Parathyroid adenoma (tissue), 2 donors: ENCODE results near the gene SEC61B.
A peak's percentile ranks its signal among the peaks of the same experiment; 100 is the strongest.

Source experiments
- H2AFZ ChIP-seq: fragments of 300-600 bp; sonication (generic); one replicate; pipeline ENCODE4 v1.7.0; 2017; ENCODE audit warnings: antibody characterized with exemption, mild to moderate bottlenecking
- H3K27ac ChIP-seq: fragments of 300-600 bp; sonication (generic); one replicate; pipeline ENCODE4 v1.7.0; 2017
- H3K27me3 ChIP-seq: fragments of 300-600 bp; sonication (generic); one replicate; pipeline ENCODE4 v1.7.0; 2017; ENCODE audit warnings: low read length; ENCODE audit not compliant: control insufficient read depth, insufficient read depth
- H3K36me3 ChIP-seq: fragments of 300-600 bp; sonication (generic); one replicate; pipeline ENCODE4 v1.7.0; 2017; ENCODE audit warnings: low read length; ENCODE audit not compliant: control insufficient read depth, insufficient read depth
- H3K4me1 ChIP-seq: fragments of 300-600 bp; sonication (generic); one replicate; pipeline ENCODE4 v1.7.0; 2017; ENCODE audit warnings: control low read depth
- H3K4me2 ChIP-seq: fragments of 300-600 bp; sonication (generic); one replicate; pipeline ENCODE4 v1.7.0; 2017; ENCODE audit warnings: low read length
- H3K4me3 ChIP-seq: fragments of 300-600 bp; sonication (generic); one replicate; pipeline ENCODE4 v1.7.0; 2017; ENCODE audit warnings: low read depth, low read length
- H3K79me2 ChIP-seq: fragments of 300-600 bp; sonication (generic); one replicate; pipeline ENCODE4 v1.7.0; 2017; ENCODE audit warnings: control low read depth
- H3K9ac ChIP-seq: fragments of 300-600 bp; sonication (generic); one replicate; pipeline ENCODE4 v1.7.0; 2017; ENCODE audit warnings: mild to moderate bottlenecking
- H3K9me3 ChIP-seq: fragments of 300-600 bp; sonication (generic); one replicate; pipeline ENCODE4 v1.7.0; 2017; ENCODE audit warnings: low read length; ENCODE audit not compliant: control insufficient read depth
- CTCF ChIP-seq: fragments of 300-600 bp; sonication (generic); IDR thresholded peaks from one replicate; pipeline ENCODE4 v1.7.0; 2017; ENCODE audit warnings: antibody characterized with exemption, mild to moderate bottlenecking
- donor health status: primary hyperparathyroidism.

The SEC61B gene

GRCh38 chr9:99221621-99222415, at the start of gene SEC61B, which contains the start of gene ALG2:
Gene SEC61B, plus strand, starts transcription at chr9:99222282. Its CDS starts 82 bp downstream, at chr9:99222364.
Gene ALG2, minus strand, starts transcription at chr9:99221942. Its CDS starts 48 bp downstream, at chr9:99221894.
- no peak for TF ChIP-seq CTCF
- H3K9me3 ChIP-seq: no peaks in the 10 kb centered on the region
- H3K36me3 ChIP-seq: no peaks in the 10 kb centered on the region
- peak within 1 kb of the TSS; percentile 90 for H2AFZ ChIP-seq
- peak within 1 kb of the TSS; percentile 89 for H3K9ac ChIP-seq
- peaks cover 20% of the 10 kb centered on the region for H3K79me2 ChIP-seq
- H3K4me1 ChIP-seq: peaks cover 2% of the 10 kb centered on the region
- peak within 1 kb of the TSS; percentile 89 for H3K4me3 ChIP-seq
- H3K27ac ChIP-seq: peak within 1 kb of the TSS; percentile 98
- H3K27me3 ChIP-seq: no peaks in the 10 kb centered on the region
- peak within 1 kb of the TSS; percentile 66 for H3K4me2 ChIP-seq

- no peaks in the 10 kb centered on the region for H3K9me3 ChIP-seq
- H3K27ac ChIP-seq: no peak overlapping the region
- no peak overlapping the region for H3K4me3 ChIP-seq
- no peaks in the 10 kb centered on the region for H3K79me2 ChIP-seq
- no peak overlapping the region for H2AFZ ChIP-seq
- H3K4me1 ChIP-seq: no peaks in the 10 kb centered on the region
- no peaks in the 10 kb centered on the region for H3K36me3 ChIP-seq
- no peak overlapping the region for H3K9ac ChIP-seq
- no peaks in the 10 kb centered on the region for H3K27me3 ChIP-seq
- no peak for TF ChIP-seq CTCF
- no peak overlapping the region for H3K4me2 ChIP-seq
Measured at GRCh38 chr9:99173570-99174504, 48.2 kb upstream of the SEC61B start.

- Histone ChIP-seq H3K4me1 (no peaks in the 10 kb centered on the region), H3K4me2 (no peak overlapping the region), H3K36me3 (no peaks in the 10 kb centered on the region), H3K4me3 (no peak overlapping the region), H3K9me3 (no peaks in the 10 kb centered on the region), H3K27me3 (no peaks in the 10 kb centered on the region), H3K79me2 (no peaks in the 10 kb centered on the region), H3K9ac (no peak overlapping the region), H2AFZ (no peak overlapping the region), H3K27ac (no peak overlapping the region)
- no peak for TF ChIP-seq CTCF
Measured at GRCh38 chr9:99176527-99177013, 45.5 kb upstream of the SEC61B start.

- H2AFZ ChIP-seq: no peak overlapping the region
- no peak overlapping the region for H3K9ac ChIP-seq
- no peak for TF ChIP-seq CTCF
- H3K4me3 ChIP-seq: no peak overlapping the region
- H3K36me3 ChIP-seq: no peaks in the 10 kb centered on the region
- no peaks in the 10 kb centered on the region for H3K79me2 ChIP-seq
- no peaks in the 10 kb centered on the region for H3K9me3 ChIP-seq
- H3K4me2 ChIP-seq: no peak overlapping the region
- H3K4me1 ChIP-seq: no peaks in the 10 kb centered on the region
- no peaks in the 10 kb centered on the region for H3K27me3 ChIP-seq
- H3K27ac ChIP-seq: no peak overlapping the region
Measured at GRCh38 chr9:99177576-99178366, 44.3 kb upstream of the SEC61B start.
